Fibroblast of pulmonary artery (primary cell): Measurements from ENCODE around the gene THYN1.

ENCODE experiments used
- DNase-seq: peaks from one replicate; pipeline ENCODE4 v3.0.0-alpha.2; 2010; ENCODE audit warnings: low read depth
- H3K4me3 ChIP-seq: replicated peaks from 2 replicates; pipeline ENCODE4 v1.5.1; 2011; ENCODE audit warnings: low read depth, mild to moderate bottlenecking, control low read depth, low read length, moderate library complexity
- TF ChIP-seq, protein P1 (sequence below): IDR thresholded peaks from 2 replicates; pipeline ENCODE4 v1.5.1; 2011; ENCODE audit warnings: mild to moderate bottlenecking, control low read depth, low read length, inconsistent platforms; ENCODE audit errors: missing control alignments

THYN1 gene

DNA sequence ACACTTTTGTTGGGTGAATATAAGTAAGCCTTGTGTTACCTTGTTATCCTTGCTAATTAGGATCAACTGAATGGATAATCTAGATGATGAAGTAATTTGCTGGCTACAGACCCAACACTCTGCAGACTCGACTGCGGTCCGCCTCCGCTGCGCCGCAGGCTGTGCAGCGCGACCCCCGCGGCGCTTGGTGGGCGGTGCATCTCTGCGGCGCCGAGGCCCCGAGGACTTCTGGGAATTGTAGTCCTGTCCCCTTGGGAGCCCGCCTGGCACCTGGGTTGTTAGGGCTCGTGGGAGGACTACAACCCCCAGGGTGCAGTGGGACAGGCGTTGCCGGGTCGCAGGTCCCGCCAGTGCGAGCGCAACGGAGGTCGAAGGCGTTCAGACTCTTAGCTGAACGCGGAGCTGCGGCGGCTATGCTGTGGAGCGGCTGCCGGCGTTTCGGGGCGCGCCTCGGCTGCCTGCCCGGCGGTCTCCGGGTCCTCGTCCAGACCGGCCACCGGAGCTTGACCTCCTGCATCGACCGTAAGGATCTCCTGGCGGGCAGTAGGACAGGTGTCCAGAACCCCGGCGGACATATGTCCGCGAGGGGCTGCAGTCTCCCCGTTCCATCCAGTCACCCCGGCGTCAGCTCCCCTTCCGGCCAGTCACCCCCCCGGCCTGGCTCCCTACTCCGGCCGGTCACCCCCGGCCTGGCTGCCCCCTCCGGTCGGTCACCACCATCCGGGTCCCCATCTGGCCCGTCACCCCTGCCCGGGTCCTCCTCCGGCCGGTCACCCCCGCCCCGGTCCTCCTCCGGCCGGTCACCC is at the start of gene THYN1, which contains the start of gene ACAD8:
Gene THYN1 (minus strand): TSS at position 165 of the 806 bp plus-strand sequence. CDS start 470 bp downstream, outside the sequence.
Gene ACAD8 (plus strand): TSS at position 381 of the 806 bp plus-strand sequence. CDS start 33 bp downstream, at position 414.
- H3K4me3 ChIP-seq = peak within 1 kb of the TSS; percentile 82
- peak; percentile 97 for DNase-seq
- TF ChIP-seq, protein P1, sequence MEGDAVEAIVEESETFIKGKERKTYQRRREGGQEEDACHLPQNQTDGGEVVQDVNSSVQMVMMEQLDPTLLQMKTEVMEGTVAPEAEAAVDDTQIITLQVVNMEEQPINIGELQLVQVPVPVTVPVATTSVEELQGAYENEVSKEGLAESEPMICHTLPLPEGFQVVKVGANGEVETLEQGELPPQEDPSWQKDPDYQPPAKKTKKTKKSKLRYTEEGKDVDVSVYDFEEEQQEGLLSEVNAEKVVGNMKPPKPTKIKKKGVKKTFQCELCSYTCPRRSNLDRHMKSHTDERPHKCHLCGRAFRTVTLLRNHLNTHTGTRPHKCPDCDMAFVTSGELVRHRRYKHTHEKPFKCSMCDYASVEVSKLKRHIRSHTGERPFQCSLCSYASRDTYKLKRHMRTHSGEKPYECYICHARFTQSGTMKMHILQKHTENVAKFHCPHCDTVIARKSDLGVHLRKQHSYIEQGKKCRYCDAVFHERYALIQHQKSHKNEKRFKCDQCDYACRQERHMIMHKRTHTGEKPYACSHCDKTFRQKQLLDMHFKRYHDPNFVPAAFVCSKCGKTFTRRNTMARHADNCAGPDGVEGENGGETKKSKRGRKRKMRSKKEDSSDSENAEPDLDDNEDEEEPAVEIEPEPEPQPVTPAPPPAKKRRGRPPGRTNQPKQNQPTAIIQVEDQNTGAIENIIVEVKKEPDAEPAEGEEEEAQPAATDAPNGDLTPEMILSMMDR = no peak

DNA sequence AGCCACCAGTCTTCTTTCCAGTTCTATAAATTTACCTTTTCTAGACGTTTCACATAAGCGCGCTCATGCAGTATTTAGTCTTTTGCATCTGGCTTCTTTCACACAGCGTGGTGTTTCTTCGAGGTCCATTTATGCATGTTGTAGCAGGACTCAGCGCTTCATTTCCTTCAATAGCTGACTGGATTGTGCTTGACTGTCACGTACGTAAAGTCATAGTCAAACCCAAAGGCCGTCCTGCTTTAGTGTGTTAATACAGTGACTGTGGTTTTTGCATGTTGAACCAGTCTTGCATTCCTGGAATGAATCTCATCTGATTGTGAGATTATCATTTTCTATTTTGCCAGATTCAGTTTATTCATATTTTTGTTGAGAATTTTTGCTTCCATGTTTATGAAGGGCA is 41.5 kb upstream of the THYN1 start:
- H3K4me3 ChIP-seq = no peak overlapping the region
- TF ChIP-seq, protein P1 = no peak
- DNase-seq = no peak

DNA sequence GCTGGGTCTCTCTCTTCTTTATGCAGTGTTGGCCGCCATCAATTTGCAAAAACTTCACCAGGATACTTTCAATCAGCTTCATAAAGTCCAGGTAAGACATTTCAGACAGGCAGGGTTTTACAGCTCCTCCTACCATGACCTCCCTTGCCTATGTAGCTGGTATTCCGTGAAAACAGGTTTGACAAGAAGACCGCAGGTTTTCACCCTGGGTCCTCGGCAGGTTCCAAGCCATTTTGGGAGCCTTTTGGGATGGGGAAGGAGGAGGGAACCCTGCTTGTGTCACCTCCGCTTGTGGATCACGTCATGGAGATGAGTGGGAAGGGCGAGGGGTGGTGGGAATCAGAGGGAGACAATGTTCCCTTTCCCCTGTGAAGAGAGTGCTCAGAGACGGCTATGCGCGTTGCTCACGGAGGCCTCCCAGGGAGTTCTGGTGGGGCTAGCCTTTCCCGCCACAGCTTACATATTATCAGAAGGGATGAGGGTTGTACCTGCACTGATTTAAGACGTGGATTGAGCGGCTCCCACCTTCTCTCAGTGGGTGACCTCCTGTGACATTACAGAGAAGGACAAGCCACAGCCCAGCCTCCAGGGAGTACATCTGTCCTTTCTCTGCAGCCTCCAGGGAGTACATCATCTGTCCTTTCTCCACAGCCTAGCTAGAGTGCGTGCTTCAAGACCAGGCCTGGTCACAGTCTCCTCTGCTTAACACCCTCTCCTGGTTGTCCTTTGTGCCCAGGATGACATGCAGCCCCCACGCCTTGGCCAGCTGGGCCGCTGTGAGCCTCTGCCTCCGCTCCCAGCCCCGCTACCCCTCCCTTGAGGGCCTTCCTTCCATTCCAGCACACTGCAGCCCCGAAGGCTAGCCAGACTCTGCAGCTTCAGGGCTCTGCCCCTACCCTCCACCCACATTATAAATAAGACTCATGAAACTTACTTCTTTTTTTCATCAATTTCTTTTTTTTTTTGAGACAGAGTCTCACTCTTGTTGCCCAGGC is 40.3 kb upstream of the THYN1 start:
- DNase-seq = no peak
- no peak overlapping the region for H3K4me3 ChIP-seq
- TF ChIP-seq, protein P1 = no peak

DNA sequence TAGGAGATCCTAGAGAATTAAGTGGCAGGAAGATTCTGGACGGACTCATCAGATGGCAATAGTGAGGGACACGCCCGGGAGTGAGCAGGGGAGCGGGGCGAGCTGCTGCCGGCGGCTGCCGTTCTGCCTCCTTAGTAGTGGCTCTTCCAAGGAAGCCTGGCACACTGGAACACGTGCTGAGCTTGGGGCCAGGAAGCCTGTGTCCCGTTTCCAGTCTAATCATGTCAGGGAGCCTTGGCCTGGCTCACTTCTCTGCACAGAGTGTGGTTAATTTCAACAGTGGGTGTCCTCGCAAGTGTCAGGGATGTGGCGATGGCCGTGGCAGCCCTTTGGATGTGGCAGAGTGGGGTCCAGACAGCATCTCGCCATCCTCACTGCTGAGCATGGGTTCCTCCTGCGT is 39.5 kb upstream of the THYN1 start:
- TF ChIP-seq, protein P1 = no peak
- H3K4me3 ChIP-seq = no peak overlapping the region
- DNase-seq = no peak

DNA sequence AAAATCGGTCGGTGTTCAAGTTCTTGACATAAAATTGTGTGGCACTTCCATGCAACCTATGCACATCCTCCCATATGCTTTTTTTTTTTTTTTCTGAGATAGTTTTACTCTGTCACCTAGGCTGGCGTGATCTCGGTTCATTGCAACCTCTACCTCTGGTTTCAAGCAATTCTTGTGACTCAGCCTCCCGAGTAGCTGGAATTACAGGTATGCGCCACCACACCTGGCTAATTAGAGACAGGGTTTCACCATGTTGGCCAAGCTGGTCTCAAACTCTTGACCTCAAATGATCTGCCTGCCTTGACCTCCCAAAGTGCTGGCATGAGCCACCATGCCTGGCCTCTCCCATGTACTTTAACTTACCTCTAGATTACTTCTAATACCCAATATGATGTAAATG is 38.0 kb upstream of the THYN1 start:
- H3K4me3 ChIP-seq = no peak overlapping the region
- DNase-seq = no peak
- TF ChIP-seq, protein P1 = no peak

DNA sequence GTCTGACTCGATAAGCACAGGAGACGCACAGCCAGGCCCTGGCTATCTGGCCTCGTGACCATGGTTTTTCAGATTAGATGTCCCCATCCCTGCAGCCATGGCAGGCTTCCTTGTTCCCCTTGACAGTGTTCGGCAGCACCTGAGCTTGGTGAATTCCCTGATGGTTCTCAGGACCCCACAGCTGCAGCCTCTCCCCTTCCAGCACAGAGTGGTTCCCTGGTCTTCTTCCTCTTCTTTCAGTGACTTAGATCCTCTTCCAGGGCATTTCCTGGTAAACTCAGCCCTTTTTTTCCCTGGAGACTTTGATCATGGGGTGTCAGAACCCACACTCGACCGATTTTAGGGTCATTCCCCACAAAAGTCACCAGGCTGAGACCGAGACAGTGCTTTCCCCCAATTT is 37.5 kb upstream of the THYN1 start:
- DNase-seq = no peak
- TF ChIP-seq, protein P1 = no peak
- H3K4me3 ChIP-seq = no peak overlapping the region
